Adipose tissue (tissue), 3 donors: ENCODE measurements around the gene TRIM17. TPM values are rescaled to one million over a fixed set of nuclear protein-coding genes. Genes with fewer than 3 reads are reported as not detected.

Experiments used
- H3K27ac ChIP-seq: one replicate; pipeline ENCODE4 v1.5.1; 2013; ENCODE audit warnings: low read depth, low read length
- WGBS, 3 donors: extraction: QIAGEN DNeasy Blood & Tissue Kit; methylation state at CpG; one replicate each; pipeline ENCODE4 v1.1.7; 2013; 5-methylcytosine and 5-hydroxymethylcytosine counted together
- polyA plus RNA-seq, 3 donors: library from polyadenylated mRNA; stranded (reverse); fragments of 200-250 nt; gene quantifications; one replicate each; pipeline ENCODE4 v1.2.3, GENCODE V29; 2013
- donor health status: healthy with polysubstance abuse.
- donor health status: Bipolar disorder and iron deficiency.
- donor health status: healthy.

Gene TRIM17
- polyA plus RNA-seq, 3 donors = 0.21 to 0.43 TPM; not detected in 1

GRCh38 chr1:228375578-228376261 lies 40.9 kb downstream of the TRIM17 start:
- 93 to 96% (median 95%) methylated on average over 22 of the region's 22 CpGs for WGBS, 3 donors
- H3K27ac ChIP-seq = no peak overlapping the region

DNA sequence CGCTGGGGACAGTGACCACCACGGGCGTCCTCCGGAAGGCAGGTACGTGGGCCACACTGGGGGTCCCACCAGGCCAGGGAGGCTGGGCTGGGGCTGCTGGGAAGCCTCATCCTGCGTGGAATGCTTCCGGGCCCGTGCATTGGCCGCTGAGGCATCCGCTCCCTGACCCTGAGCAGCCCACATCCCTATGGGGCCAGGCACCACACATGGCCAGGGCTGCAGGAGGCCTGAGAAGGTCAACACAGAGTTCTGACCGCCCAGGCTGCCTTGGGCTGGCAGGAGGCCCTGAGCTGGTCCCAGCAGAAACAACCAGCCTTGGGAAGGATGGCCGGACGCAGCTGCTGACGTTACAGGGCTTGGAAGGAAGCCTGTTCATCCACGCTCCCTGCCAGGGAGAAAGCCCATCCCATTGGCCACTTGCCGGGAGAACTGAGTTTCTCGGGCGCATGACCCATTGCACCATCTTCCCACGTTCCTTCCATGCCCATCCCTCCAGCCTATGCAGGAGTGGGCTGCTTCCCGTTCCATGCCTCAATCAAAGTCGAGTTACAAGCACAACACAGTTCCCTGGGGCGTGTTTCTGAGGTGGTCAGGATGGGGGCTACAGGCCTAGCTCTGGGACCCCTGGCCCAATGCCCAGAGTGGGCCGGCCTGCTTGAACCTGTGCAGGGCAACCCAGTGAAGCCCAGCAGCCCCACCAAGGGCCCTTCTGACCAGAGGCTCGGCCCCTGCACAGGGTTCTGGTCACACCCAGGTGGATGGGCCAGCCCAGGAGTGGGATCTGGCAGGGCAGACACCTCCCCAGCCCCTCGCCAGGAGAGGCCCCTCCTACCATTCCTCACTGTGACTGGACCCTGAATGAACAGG lies 41.7 kb downstream of the TRIM17 start:
- H3K27ac ChIP-seq = no peak overlapping the region
- 50 to 66% (median 54%) methylated on average over 25 of the region's 25 CpGs for WGBS, 3 donors

GRCh38 chr1:228373681-228374571 lies 42.7 kb downstream of the TRIM17 start:
- WGBS, 3 donors = 81 to 87% (median 86%) methylated on average over 14 of the region's 14 CpGs

GRCh38 chr1:228373004-228373680 lies 43.5 kb downstream of the TRIM17 start:
- no peak overlapping the region for H3K27ac ChIP-seq
- 74 to 82% (median 80%) methylated on average over 10 to 12 of the region's 12 CpGs for WGBS, 3 donors

More at GRCh38 chr1:228373681-228374571, 42.7 kb downstream of the TRIM17 start:
- no peak overlapping the region for H3K27ac ChIP-seq

DNA sequence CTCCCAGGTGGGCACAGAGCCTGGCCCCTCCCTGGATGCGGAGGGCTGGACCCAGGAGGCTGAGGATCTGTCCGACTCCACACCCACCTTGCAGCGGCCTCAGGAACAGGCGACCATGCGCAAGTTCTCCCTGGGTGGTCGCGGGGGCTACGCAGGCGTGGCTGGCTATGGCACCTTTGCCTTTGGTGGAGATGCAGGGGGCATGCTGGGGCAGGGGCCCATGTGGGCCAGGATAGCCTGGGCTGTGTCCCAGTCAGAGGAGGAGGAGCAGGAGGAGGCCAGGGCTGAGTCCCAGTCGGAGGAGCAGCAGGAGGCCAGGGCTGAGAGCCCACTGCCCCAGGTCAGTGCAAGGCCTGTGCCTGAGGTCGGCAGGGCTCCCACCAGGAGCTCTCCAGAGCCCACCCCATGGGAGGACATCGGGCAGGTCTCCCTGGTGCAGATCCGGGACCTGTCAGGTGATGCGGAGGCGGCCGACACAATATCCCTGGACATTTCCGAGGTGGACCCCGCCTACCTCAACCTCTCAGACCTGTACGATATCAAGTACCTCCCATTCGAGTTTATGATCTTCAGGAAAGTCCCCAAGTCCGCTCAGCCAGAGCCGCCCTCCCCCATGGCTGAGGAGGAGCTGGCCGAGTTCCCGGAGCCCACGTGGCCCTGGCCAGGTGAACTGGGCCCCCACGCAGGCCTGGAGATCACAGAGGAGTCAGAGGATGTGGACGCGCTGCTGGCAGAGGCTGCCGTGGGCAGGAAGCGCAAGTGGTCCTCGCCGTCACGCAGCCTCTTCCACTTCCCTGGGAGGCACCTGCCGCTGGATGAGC lies 44.3 kb downstream of the TRIM17 start:
- 47 to 65% (median 63%) methylated on average over 34 of the region's 34 CpGs for WGBS, 3 donors
- H3K27ac ChIP-seq = no peak overlapping the region

DNA sequence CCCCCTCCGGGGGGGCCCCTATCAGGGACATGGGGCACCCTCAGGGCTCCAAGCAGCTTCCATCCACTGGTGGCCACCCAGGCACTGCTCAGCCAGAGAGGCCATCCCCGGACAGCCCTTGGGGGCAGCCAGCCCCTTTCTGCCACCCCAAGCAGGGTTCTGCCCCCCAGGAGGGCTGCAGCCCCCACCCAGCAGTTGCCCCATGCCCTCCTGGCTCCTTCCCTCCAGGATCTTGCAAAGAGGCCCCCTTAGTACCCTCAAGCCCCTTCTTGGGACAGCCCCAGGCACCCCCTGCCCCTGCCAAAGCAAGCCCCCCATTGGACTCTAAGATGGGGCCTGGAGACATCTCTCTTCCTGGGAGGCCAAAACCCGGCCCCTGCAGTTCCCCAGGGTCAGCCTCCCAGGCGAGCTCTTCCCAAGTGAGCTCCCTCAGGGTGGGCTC lies 44.9 kb downstream of the TRIM17 start:
- H3K27ac ChIP-seq = no peak overlapping the region
- 61 to 72% (median 67%) methylated on average over 3 to 4 of the region's 4 CpGs for whole genome bisulfite sequencing, 3 donors

GRCh38 chr1:228370941-228371740 lies 45.5 kb downstream of the TRIM17 start:
- WGBS, 3 donors = 79 to 87% (median 87%) methylated on average over 44 to 50 of the region's 50 CpGs
- H3K27ac ChIP-seq = no peak overlapping the region

DNA sequence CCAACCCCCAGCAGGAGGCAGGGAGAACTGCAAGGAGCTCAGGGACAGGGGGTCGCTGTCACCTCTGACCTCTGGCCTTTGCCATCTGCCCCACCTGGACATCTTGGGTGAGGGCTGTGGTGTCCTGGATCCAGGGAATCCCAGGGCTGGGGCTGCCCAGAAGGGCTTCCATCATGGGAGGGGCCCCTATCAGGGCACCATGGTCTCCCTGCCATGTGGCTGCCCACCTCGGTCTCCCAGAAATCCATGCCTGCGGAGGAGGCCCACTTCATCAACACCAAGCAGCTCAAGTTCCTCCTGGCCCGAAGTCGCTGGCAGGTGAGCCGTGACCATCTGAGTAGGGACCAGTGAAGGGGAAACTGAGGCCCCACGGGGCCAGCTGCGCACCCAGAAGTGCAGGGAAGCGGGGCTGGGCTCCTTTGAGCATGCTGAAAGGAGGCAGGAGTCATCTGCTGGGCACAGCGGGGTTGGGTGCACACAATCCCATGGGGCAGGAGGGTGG lies 46.2 kb downstream of the TRIM17 start:
- H3K27ac ChIP-seq = no peak overlapping the region
- 84 to 92% (median 90%) methylated on average over 10 of the region's 10 CpGs for WGBS, 3 donors

DNA sequence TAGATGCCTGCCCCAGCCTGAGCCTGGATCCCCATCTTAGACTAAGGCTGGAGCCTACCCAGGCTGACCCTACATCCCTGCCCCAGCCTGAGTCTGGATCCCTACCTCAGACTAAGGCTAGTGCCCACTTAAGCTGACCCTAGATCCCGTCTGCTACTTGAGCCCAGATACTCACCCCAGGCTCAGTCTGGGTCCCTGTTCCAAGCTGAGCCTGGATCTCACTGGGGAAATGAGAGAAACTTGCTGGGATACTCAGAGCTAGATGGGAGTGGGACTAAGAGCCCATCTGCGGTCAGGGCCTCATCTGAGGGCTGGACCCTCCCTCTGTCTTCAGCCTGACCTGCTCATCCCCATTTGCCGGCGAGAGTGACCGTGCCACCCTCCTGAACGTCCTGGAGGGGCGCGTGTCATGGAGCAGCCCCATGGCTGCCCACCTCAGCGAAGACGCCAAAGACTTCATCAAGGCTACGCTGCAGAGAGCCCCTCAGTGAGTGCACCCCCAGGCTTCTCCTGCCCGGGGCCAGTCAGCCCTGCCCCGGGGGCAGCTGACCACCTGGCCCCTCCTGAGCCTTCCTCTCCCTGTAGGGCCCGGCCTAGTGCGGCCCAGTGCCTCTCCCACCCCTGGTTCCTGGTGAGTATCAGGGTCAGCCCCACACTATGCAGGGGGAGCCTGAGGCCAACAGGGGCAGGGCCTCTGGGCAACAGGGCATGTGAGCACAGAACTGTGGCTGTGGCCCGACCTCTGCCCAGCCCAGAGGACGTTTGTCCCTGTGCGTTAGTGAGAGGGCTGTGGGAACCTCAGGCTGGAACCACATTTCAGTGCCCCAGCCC lies 46.8 kb downstream of the TRIM17 start:
- WGBS, 3 donors = 91 to 94% (median 92%) methylated on average over 18 of the region's 18 CpGs
- H3K27ac ChIP-seq = no peak overlapping the region

- no peak overlapping the region for H3K27ac ChIP-seq
- 67 to 81% (median 74%) methylated on average over 15 of the region's 15 CpGs for WGBS, 3 donors
Observed at GRCh38 chr1:228368801-228369607, 47.7 kb downstream of the TRIM17 start.

DNA sequence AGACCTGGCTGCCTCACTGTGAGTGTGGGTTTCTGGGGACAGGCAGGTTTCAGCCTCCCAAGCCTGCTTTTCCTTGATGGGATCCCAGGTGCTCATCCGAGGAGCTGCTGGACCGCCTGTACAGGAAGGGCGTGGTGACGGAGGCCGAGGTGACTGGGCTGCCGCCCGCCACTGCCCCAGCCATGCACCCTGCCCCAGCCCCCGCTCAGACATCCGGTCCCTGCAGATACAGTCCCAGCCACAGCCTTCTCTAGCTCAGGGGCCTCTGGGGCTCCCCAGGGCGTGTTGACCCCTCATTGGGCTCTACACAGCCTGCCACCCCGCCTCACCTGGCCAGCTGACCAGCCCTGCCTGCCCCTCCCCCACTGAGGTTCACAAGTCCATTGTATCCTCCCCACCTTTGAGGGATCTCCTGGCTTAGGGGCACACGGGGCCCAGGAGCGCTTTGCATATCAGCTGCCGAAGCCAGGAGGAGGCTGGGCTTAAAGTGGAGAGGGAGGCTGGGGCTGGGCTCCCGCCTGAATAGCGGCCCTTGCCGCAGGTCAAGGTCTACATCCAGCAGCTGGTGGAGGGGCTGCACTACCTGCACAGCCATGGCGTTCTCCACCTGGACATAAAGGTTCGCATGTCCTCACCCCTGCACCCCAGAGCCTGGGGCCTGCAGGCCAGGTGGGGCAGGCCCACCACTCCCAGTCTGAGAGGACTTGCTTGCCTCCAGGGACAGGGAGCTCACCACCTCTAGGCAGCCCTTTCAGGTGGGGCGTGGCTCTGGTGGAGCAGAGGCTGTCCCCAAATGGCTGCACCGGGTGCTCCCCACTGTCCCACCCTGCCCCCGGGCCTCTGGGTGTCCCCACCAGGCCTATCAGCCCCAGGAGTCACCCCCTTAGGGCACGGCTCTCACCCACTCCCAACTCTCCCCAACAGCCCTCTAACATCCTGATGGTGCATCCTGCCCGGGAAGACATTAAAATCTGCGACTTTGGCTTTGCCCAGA lies 48.6 kb downstream of the TRIM17 start:
- WGBS, 3 donors = 40 to 60% (median 47%) methylated on average over 23 to 25 of the region's 25 CpGs
- H3K27ac ChIP-seq = no peak overlapping the region

- no peak overlapping the region for H3K27ac ChIP-seq
- WGBS, 3 donors = 62 to 69% (median 63%) methylated on average over 24 of the region's 24 CpGs
Observed at GRCh38 chr1:228366866-228367741, 49.6 kb downstream of the TRIM17 start.
